OCI-LY3 (cell line): ENCODE data around the gene MET.

Experiments used
- H2AFZ ChIP-seq: fragments of 200-600, 300-600 bp; shearing (Covaris generic); 2 replicates; pipeline ENCODE4 v1.6.0; 2014; ENCODE audit warnings: antibody characterized with exemption, low read depth, low read length
- H3K27ac ChIP-seq: fragments of 200-600, 300-600 bp; sonication (generic); 2 replicates; pipeline ENCODE4 v1.5.1; 2014; ENCODE audit warnings: mild to moderate bottlenecking, low read length, moderate library complexity, mixed read lengths
- H3K27me3 ChIP-seq: fragments of 200-600, 300-600 bp; sonication (generic); 2 replicates; pipeline ENCODE4 v1.6.1; 2014; ENCODE audit warnings: low read depth, low read length, mixed read lengths
- H3K36me3 ChIP-seq: fragments of 200-600, 300-600 bp; sonication (generic); replicated peaks from 2 replicates; pipeline ENCODE3; 2014; ENCODE audit warnings: low read depth, low read length, mixed read lengths
- H3K4me1 ChIP-seq: fragments of 300-600, 200-600 bp; sonication (generic); 2 replicates; pipeline ENCODE4 v1.6.1; 2014; ENCODE audit warnings: low read length, mixed read lengths
- H3K4me2 ChIP-seq: fragments of 200-600, 300-600 bp; sonication (generic); 2 replicates; pipeline ENCODE4 v1.6.1; 2014; ENCODE audit warnings: low read length, mixed read lengths
- H3K4me3 ChIP-seq: fragments of 300-600, 200-600 bp; sonication (generic); 2 replicates; pipeline ENCODE4 v1.5.1; 2014; ENCODE audit warnings: antibody characterized with exemption, mild to moderate bottlenecking, low read length, moderate library complexity
- H3K79me2 ChIP-seq: fragments of 300-600, 200-600 bp; shearing (Covaris generic); 2 replicates; pipeline ENCODE4 v1.6.1; 2014; ENCODE audit warnings: mild to moderate bottlenecking, low read length, mixed read lengths
- H3K9ac ChIP-seq: fragments of 300-600, 200-600 bp; shearing (Covaris generic); 2 replicates; pipeline ENCODE4 v1.6.0; 2014; ENCODE audit warnings: mild to moderate bottlenecking, low read length, moderate library complexity
- H3K9me3 ChIP-seq: fragments of 200-600, 300-600 bp; shearing (Covaris generic); 2 replicates; pipeline ENCODE4 v1.6.1; 2014; ENCODE audit warnings: low read length, mixed read lengths; ENCODE audit not compliant: insufficient read depth
- H4K20me1 ChIP-seq: fragments of 200-600, 300-600 bp; sonication (generic); 2 replicates; pipeline ENCODE4 v1.6.1; 2016; ENCODE audit warnings: low read length, mixed read lengths; ENCODE audit not compliant: insufficient read depth
- CTCF ChIP-seq: fragments of 200-600, 300-600 bp; sonication (generic); IDR thresholded peaks from 2 replicates; pipeline ENCODE4 v1.5.1; 2014; ENCODE audit warnings: antibody characterized with exemption, low read length, low read depth
- EZH2phosphoT487 ChIP-seq: fragments of 200-600 bp; shearing (Covaris generic); IDR thresholded peaks from 2 replicates; pipeline ENCODE4 v1.6.1; 2018; ENCODE audit warnings: antibody characterized with exemption, mixed run types, low read depth

The MET gene

GRCh38 chr7:116771640-116772039, 99.6 kb downstream of the MET start:
- H3K79me2 ChIP-seq: no peaks in the 10 kb centered on the region
- H3K4me3 ChIP-seq: no peak overlapping the region
- no peak overlapping the region for H2AFZ ChIP-seq
- no peaks in the 10 kb centered on the region for H4K20me1 ChIP-seq
- TF ChIP-seq EZH2phosphoT487 (no peak), CTCF (no peak)
- no peak overlapping the region for H3K27ac ChIP-seq
- no peak overlapping the region for H3K4me2 ChIP-seq
- peaks cover 10% of the 10 kb centered on the region for H3K4me1 ChIP-seq
- no peaks in the 10 kb centered on the region for H3K27me3 ChIP-seq
- H3K9me3 ChIP-seq: no peaks in the 10 kb centered on the region
- peaks cover 33% of the 10 kb centered on the region for H3K36me3 ChIP-seq
- no peak overlapping the region for H3K9ac ChIP-seq

DNA sequence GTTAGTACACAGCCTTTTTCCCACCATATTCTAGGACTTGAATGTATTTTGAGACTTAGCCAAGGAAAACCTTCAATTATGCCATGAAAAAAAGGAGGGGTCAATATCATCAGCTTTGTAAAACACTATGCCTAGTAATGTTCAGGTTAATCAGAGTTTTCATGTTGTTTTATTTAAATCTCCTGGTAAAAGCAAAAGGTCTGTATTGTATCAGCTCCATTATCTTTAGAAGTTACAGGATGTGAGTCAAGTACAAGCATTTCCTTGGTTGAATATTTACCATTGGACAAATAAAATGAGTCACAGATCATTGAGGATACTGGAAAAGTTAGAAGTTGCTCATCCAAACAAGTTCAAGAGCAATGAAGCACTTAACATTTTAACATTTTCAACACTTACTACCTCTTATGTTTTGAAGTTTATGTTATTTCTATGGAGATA, 100.4 kb downstream of the MET start:
- Histone ChIP-seq H2AFZ (no peak overlapping the region), H3K27me3 (no peaks in the 10 kb centered on the region), H3K9me3 (no peaks in the 10 kb centered on the region), H3K9ac (no peak overlapping the region), H3K4me3 (no peak overlapping the region), H3K36me3 (peaks cover 33% of the 10 kb centered on the region), H4K20me1 (no peaks in the 10 kb centered on the region), H3K4me1 (peaks cover 17% of the 10 kb centered on the region), H3K79me2 (no peaks in the 10 kb centered on the region), H3K4me2 (no peak overlapping the region), H3K27ac (no peak overlapping the region)
- TF ChIP-seq CTCF: no peak
- no peak for TF ChIP-seq EZH2phosphoT487

DNA sequence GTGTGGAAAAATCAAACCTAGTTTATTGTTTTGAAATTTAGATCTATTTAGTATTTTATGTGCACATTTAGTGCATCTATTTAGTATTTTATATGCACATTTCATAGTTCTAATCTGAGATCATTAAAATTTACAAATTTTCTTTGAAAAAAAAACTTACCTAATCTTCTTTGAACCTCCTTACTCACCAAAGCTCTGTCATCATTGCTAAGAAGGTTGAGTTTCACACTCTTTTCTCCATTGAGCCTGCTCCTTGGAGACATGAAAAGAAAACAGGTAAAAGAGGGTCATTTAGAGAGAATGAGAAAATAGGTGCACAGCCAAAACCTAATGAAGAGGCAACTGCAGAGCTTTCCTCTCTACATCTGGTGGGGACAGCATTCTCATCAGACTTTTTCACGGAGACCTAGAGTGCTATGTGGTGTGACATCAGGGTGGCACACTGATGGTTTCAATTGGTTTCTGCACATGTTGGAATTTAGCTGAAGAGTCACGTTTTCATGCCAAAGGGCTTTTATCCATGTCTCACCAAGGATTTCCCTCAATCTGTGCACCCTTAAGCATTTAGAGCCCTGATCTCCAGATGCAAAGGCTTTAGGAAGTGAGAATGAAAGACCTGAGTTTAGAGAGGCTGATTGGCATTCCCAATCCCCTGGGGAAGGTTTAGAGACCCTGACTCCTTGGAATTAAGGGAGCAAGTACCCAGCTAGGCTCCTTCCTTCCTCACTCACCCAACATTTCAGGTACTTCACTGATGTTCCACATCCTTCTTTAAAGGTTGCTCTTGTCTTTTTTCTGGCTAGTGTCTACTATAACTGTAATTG, 101.1 kb downstream of the MET start:
- no peak overlapping the region for H2AFZ ChIP-seq
- H3K4me2 ChIP-seq: no peak overlapping the region
- H3K27ac ChIP-seq: no peak overlapping the region
- H3K27me3 ChIP-seq: no peaks in the 10 kb centered on the region
- no peaks in the 10 kb centered on the region for H3K79me2 ChIP-seq
- H4K20me1 ChIP-seq: no peaks in the 10 kb centered on the region
- no peak overlapping the region for H3K9ac ChIP-seq
- peaks cover 31% of the 10 kb centered on the region for H3K36me3 ChIP-seq
- TF ChIP-seq CTCF (no peak), EZH2phosphoT487 (no peak)
- H3K4me1 ChIP-seq: peaks cover 24% of the 10 kb centered on the region
- H3K9me3 ChIP-seq: no peaks in the 10 kb centered on the region
- no peak overlapping the region for H3K4me3 ChIP-seq

DNA sequence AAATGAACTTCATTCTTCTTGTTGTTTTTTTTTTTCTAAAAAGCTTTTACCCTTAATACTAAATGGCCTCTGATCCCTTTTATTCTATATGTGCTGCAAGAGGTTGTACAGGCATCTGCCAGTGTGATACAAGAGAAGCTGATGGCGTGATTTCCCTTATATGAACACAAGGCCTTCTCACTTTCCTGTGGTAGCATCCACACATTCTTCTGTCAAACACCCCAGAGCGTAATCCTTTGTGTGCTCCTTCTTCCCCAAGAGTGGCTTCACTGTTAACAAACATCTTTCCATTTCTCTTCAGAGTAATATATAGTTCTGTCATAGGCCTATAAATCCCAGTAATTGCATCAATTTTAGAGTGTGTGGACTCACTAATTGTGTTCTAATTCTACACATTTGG, 104.0 kb downstream of the MET start:
- TF ChIP-seq EZH2phosphoT487 (no peak), CTCF (no peak)

More for the DNA sequence above, 104.0 kb downstream of the MET start:
- no peaks in the 10 kb centered on the region for H3K9me3 ChIP-seq
- H4K20me1 ChIP-seq: no peaks in the 10 kb centered on the region
- peaks cover 29% of the 10 kb centered on the region for H3K36me3 ChIP-seq
- no peaks in the 10 kb centered on the region for H3K79me2 ChIP-seq
- no peak overlapping the region for H3K9ac ChIP-seq
- H3K27ac ChIP-seq: peak overlapping the region; percentile 54
- H2AFZ ChIP-seq: no peak overlapping the region
- H3K27me3 ChIP-seq: no peaks in the 10 kb centered on the region
- peak overlapping the region; percentile 10; the same call in 1 of the 2 replicates for H3K4me3 ChIP-seq
- peaks cover 53% of the 10 kb centered on the region for H3K4me1 ChIP-seq
- peak overlapping the region; percentile 60 for H3K4me2 ChIP-seq
